ENCODE results near the gene KNDC1. TPM values are rescaled to one million over a fixed set of nuclear protein-coding genes. Genes with fewer than 3 reads are reported as not detected.

The KNDC1 gene
- total RNA-seq, 4 donors from 2014 or later = 3.7 to 5.9 (median 4.8) TPM

DNA sequence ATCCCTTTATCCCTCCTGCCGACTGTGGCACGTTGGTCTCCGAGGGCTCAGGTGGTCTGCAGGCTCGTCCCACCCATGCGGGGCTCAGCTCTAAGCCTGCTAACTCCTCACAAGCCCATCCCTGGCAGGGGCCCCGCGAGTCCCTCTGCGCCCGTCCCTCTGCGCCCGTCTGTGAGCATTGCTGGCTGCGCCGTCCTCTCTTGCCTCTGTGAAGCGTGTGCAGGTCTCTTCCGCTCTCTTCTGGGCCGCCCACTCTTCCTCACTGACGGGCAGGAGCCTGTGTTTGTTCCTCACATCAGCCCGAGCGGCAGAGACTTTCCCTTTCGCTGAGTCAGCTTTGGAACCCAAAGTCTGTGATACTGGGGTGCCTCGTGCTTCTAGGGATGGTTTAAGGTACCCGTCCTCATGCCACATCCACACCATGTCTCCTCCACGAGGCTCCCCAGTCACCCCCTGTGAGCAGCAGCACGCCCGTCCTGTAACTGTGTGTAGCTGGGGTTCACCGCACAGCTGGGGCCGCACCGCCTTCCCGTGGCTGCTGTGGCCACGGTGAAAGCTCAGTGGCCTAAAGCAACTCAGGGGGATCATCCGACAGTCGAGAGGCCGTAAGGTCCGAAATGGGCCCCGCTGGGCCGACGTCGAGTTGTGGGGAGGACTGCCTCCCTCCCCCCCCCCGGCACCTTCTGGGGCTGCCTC, 36.8 kb upstream of the KNDC1 start:
- H3K9me3 ChIP-seq = peaks cover 0 to 21% (median 0%) of the 10 kb centered on the region in 4 donors
- H3K36me3 ChIP-seq = no peaks in the 10 kb centered on the region
- 73 to 77% methylated on average over 34 to 37 of the region's 39 CpGs for WGBS, 2 donors
- DNase-seq (ENCODE audit: low spot score in 2 of 2) = no peak
- TF ChIP-seq, protein P1, sequence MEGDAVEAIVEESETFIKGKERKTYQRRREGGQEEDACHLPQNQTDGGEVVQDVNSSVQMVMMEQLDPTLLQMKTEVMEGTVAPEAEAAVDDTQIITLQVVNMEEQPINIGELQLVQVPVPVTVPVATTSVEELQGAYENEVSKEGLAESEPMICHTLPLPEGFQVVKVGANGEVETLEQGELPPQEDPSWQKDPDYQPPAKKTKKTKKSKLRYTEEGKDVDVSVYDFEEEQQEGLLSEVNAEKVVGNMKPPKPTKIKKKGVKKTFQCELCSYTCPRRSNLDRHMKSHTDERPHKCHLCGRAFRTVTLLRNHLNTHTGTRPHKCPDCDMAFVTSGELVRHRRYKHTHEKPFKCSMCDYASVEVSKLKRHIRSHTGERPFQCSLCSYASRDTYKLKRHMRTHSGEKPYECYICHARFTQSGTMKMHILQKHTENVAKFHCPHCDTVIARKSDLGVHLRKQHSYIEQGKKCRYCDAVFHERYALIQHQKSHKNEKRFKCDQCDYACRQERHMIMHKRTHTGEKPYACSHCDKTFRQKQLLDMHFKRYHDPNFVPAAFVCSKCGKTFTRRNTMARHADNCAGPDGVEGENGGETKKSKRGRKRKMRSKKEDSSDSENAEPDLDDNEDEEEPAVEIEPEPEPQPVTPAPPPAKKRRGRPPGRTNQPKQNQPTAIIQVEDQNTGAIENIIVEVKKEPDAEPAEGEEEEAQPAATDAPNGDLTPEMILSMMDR (IDR thresholded peaks at IDR 0.05) = no peak
- no peak for TF ChIP-seq EP300 (IDR thresholded peaks at IDR 0.05)
- H3K4me1 ChIP-seq = peaks cover 0 to 10% (median 0%) of the 10 kb centered on the region in 4 donors
- peaks cover 0 to 6% of the 10 kb centered on the region in 2 donors for H3K27me3 ChIP-seq
- H3K4me3 ChIP-seq = no peak overlapping the region
- no peak overlapping the region for H3K27ac ChIP-seq

GRCh38 chr10:133123746-133124356, 36.2 kb upstream of the KNDC1 start:
- Histone ChIP-seq H3K9me3 (peaks cover 0 to 21% (median 0%) of the 10 kb centered on the region in 4 donors), H3K4me1 (peaks cover 0 to 10% (median 0%) of the 10 kb centered on the region in 4 donors), H3K27me3 (peaks cover 0 to 6% of the 10 kb centered on the region in 2 donors), H3K36me3 (no peaks in the 10 kb centered on the region), H3K27ac (no peak overlapping the region), H3K4me3 (no peak overlapping the region)
- no peak for TF ChIP-seq POLR2A (IDR thresholded peaks at IDR 0.05)
- TF ChIP-seq, protein P1 (IDR thresholded peaks at IDR 0.05) = no peak
- TF ChIP-seq EP300 (IDR thresholded peaks at IDR 0.05) = no peak
- no peak for DNase-seq (ENCODE audit: low spot score in 2 of 2)
- WGBS, 2 donors = 74 to 83% methylated on average over 23 of the region's 23 CpGs

GRCh38 chr10:133124357-133125211, 35.4 kb upstream of the KNDC1 start:
- peaks cover 0 to 10% (median 0%) of the 10 kb centered on the region in 4 donors for H3K4me1 ChIP-seq
- H3K27me3 ChIP-seq = peaks cover 0 to 6% of the 10 kb centered on the region in 2 donors
- TF ChIP-seq, protein P1 (IDR thresholded peaks at IDR 0.05) = peak in 4 of 5 experiments; percentile 25 to 47 (median 32)
- no peak for TF ChIP-seq POLR2A (IDR thresholded peaks at IDR 0.05)
- no peak overlapping the region for H3K27ac ChIP-seq
- H3K4me3 ChIP-seq = no peak overlapping the region
- WGBS, 2 donors = 30 to 34% methylated on average over 44 to 46 of the region's 58 CpGs
- H3K9me3 ChIP-seq = peaks cover 0 to 15% (median 0%) of the 10 kb centered on the region in 4 donors
- DNase-seq (ENCODE audit: low spot score in 2 of 2) = peak in 1 of 2 donors; percentile 8
- no peaks in the 10 kb centered on the region for H3K36me3 ChIP-seq

- no peak overlapping the region for H3K4me3 ChIP-seq
- H3K36me3 ChIP-seq = no peaks in the 10 kb centered on the region
- TF ChIP-seq, protein P1 (IDR thresholded peaks at IDR 0.05) = no peak
- H3K9me3 ChIP-seq = peaks cover 0 to 9% (median 0%) of the 10 kb centered on the region in 4 donors
- no peak for DNase-seq (ENCODE audit: low spot score in 2 of 2)
- no peak overlapping the region for H3K27ac ChIP-seq
- H3K4me1 ChIP-seq = peaks cover 0 to 10% (median 0%) of the 10 kb centered on the region in 4 donors
- peaks cover 0 to 6% of the 10 kb centered on the region in 2 donors for H3K27me3 ChIP-seq
- 92% methylated on average over 9 of the region's 9 CpGs for WGBS, 2 donors
Observed at GRCh38 chr10:133125901-133126300, 34.1 kb upstream of the KNDC1 start.
